ENCODE results near the gene IFNA14.
"Not testable (repeated sequence)": the region's sequence is repeated elsewhere in the genome, so short reads cannot be mapped to it uniquely, and the experiment has no call there.

Gene IFNA14

DNA sequence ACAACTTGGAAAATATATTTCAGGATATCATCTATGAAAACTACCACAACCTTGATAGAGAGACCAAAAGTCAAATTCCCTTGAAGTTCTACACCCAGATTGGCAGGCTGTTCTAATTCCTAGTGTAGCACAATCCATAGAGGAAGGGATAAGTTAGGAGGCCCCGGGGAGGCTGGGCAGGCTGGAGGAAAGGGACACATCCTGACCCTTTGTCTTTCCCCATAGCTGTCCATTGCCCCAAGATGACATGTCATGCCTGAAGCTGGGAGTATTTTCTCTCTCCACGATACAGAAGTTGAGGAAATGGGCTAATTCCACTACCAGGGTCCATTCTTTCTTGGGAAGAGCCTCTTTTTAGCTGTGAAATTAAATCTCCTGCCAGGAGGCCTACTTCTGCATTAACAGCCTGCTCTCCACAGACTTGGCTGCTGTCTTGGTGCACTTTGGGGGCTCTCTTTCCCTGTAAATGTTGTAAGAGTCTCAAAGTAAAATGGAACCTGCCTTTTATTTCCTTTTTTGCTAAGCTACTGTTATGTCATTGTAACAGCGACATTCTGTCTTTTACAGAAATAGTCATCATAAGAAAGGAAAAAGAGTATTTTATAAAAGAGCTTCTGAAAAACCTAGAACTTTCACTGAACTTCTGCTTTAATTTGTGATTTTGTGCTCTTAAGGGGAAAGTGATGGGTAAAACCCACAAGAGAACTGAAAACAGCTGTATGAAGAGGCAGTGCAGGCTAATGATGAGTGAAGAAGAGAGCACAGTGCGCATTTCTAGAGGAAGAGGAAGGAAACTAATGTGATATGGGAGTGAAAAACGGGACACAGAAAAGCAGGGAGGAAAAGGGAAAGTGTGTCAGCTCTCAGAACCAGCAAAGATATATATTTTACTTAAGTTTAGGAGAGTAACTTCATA lies 26.1 kb downstream of the IFNA14 start:
- H3K27ac ChIP-seq (ENCODE audit: extremely low read depth, low read depth, low read length); H3K9me3 ChIP-seq (ENCODE audit: control insufficient read depth, insufficient read depth, low read depth, low read length); H3K36me3 ChIP-seq (ENCODE audit: control insufficient read depth in 2 of 2, insufficient read depth in 1 of 2, low read length in 2 of 2); H3K4me1 ChIP-seq (ENCODE audit: control insufficient read depth, insufficient read depth, low read length); H3K4me3 ChIP-seq (ENCODE audit: low read depth, low read length): not testable (repeated sequence)
- POLR2A ChIA-PET, result interaction anchor here (1.1 kb wide), 1 partner anchor 18 kb away, joined by 3 read pairs; no protein-coding TSS in a partner anchor
- TF ChIP-seq PRDM1 (tag by site-specific recombination; IDR thresholded peaks at IDR 0.05), result 0 out of 2 replicates have a peak, but pooled peaks have one; percentile 31
- CTCF ChIA-PET, result interaction anchor here (0.6 to 2.7 kb wide), 16 partner anchors 10 to 582 kb away, joined by 3 to 17 read pairs (median 4); no protein-coding TSS in a partner anchor

DNA sequence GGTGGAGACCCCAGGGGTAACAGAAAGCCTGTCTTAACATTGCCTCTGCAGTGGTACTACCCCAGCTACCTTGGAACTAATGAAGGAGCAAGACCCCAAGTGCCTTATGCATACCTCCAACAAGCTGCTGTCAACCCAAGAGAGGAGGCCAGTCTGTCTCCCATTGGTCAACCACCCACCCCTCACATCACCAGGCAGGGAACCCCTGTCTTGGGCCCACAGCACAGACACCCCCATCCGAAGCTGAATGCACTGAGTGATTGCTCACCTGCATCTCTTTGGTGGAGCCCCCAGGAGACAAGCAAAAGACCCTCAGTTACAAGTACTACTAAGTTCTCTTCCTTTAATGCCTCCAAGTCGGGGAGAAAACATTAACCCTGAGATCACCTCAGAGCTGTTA lies 27.6 kb downstream of the IFNA14 start:
- H3K9me3 ChIP-seq (ENCODE audit: control insufficient read depth, insufficient read depth, low read depth, low read length); H3K27ac ChIP-seq (ENCODE audit: extremely low read depth, low read depth, low read length); H3K4me1 ChIP-seq (ENCODE audit: control insufficient read depth, insufficient read depth, low read length); H3K4me3 ChIP-seq (ENCODE audit: low read depth, low read length); H3K36me3 ChIP-seq (ENCODE audit: control insufficient read depth in 2 of 2, insufficient read depth in 1 of 2, low read length in 2 of 2); POLR2A ChIA-PET: not testable (repeated sequence)
- CTCF ChIA-PET, result interaction anchor here (0.9 to 2.0 kb wide), 4 partner anchors 9 to 243 kb away, joined by 3 to 8 read pairs (median 6); no protein-coding TSS in a partner anchor

DNA sequence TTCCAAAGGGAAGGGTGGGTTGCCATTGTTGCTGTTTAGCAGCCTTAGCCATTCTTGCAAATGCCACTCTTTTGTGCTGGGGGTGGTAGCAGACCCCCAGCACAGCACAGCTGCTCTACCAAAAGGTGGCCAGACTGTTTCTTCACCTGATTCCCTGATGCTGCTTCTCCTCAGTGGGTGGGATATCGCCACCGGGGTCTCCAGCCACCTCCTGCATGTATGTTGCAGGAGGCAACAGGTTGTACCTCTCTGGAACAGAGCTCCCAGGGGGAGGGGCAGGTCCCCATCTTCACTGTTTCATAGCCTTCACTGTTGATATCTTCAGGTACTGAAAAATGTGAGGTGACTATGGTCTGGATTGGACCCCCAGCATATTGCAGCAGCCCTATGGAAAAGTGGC lies 29.0 kb downstream of the IFNA14 start:
- POLR2A ChIA-PET; H3K27ac ChIP-seq (ENCODE audit: extremely low read depth, low read depth, low read length); H3K9me3 ChIP-seq (ENCODE audit: control insufficient read depth, insufficient read depth, low read depth, low read length); H3K4me3 ChIP-seq (ENCODE audit: low read depth, low read length); H3K36me3 ChIP-seq (ENCODE audit: control insufficient read depth in 2 of 2, insufficient read depth in 1 of 2, low read length in 2 of 2); H3K4me1 ChIP-seq (ENCODE audit: control insufficient read depth, insufficient read depth, low read length): not testable (repeated sequence)
- CTCF ChIA-PET, result interaction anchor here (0.9 to 2.0 kb wide), 2 partner anchors 16 kb away, joined by 4 to 8 read pairs; no protein-coding TSS in a partner anchor

DNA sequence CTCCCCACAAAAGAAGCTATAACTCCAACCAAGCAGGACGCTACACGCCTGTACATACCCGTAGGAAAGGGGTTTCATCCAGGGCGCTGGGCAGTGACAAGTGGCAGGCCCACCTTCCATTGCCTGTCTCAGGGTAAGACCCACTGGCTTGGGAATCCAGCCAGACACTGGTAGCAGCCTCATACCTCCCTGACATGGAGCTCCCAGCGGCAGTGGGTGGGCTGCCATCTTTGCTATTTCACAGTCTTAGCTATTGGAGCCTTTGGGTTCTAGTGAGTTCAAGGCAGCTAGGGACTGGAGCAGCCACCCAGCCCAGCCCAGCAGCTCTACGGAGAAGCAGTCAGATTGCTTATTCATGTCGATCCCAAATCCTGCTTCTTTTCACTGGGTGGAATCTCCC lies 29.5 kb downstream of the IFNA14 start:
- ChIA-PET POLR2A (no interaction called here), CTCF (interaction anchor here (0.9 kb wide), 1 partner anchor 15 kb away, joined by 4 read pairs; no protein-coding TSS in a partner anchor)
- no peaks in the 10 kb centered on the region for H3K4me1 ChIP-seq (ENCODE audit: control insufficient read depth, insufficient read depth, low read length)
- no peak overlapping the region for H3K4me3 ChIP-seq (ENCODE audit: low read depth, low read length)
- H3K27ac ChIP-seq (ENCODE audit: extremely low read depth, low read depth, low read length), result no peak overlapping the region
- no peaks in the 10 kb centered on the region for H3K9me3 ChIP-seq (ENCODE audit: control insufficient read depth, insufficient read depth, low read depth, low read length)
- H3K36me3 ChIP-seq (ENCODE audit: control insufficient read depth in 2 of 2, insufficient read depth in 1 of 2, low read length in 2 of 2), result no peaks in the 10 kb centered on the region
- TF ChIP-seq ZNF404 (tag by site-specific recombination; IDR thresholded peaks at IDR 0.05), result no peak
- TF ChIP-seq, protein P1, sequence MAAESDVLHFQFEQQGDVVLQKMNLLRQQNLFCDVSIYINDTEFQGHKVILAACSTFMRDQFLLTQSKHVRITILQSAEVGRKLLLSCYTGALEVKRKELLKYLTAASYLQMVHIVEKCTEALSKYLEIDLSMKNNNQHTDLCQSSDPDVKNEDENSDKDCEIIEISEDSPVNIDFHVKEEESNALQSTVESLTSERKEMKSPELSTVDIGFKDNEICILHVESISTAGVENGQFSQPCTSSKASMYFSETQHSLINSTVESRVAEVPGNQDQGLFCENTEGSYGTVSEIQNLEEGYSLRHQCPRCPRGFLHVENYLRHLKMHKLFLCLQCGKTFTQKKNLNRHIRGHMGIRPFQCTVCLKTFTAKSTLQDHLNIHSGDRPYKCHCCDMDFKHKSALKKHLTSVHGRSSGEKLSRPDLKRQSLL (tag by site-specific recombination; IDR thresholded peaks at IDR 0.05), result no peak
- TF ChIP-seq, protein P2, sequence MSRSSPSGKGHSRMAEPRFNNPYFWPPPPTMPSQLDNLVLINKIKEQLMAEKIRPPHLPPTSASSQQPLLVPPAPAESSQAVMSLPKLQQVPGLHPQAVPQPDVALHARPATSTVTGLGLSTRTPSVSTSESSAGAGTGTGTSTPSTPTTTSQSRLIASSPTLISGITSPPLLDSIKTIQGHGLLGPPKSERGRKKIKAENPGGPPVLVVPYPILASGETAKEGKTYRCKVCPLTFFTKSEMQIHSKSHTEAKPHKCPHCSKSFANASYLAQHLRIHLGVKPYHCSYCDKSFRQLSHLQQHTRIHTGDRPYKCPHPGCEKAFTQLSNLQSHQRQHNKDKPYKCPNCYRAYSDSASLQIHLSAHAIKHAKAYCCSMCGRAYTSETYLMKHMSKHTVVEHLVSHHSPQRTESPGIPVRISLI (tag by site-specific recombination; IDR thresholded peaks at IDR 0.05), result no peak
- no peak for TF ChIP-seq ZNF514 (tag by site-specific recombination; IDR thresholded peaks at IDR 0.05)
- no peak for TF ChIP-seq PRDM1 (tag by site-specific recombination; IDR thresholded peaks at IDR 0.05)
- TF ChIP-seq ZNF223 (tag by site-specific recombination; IDR thresholded peaks at IDR 0.05), result no peak
- TF ChIP-seq, protein P3, sequence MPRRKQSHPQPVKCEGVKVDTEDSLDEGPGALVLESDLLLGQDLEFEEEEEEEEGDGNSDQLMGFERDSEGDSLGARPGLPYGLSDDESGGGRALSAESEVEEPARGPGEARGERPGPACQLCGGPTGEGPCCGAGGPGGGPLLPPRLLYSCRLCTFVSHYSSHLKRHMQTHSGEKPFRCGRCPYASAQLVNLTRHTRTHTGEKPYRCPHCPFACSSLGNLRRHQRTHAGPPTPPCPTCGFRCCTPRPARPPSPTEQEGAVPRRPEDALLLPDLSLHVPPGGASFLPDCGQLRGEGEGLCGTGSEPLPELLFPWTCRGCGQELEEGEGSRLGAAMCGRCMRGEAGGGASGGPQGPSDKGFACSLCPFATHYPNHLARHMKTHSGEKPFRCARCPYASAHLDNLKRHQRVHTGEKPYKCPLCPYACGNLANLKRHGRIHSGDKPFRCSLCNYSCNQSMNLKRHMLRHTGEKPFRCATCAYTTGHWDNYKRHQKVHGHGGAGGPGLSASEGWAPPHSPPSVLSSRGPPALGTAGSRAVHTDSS (tag by site-specific recombination; IDR thresholded peaks at IDR 0.05), result no peak
- no peak for TF ChIP-seq ZNF768 (tag by site-specific recombination; IDR thresholded peaks at IDR 0.05)
- no peak for TF ChIP-seq KLF16 (tag by site-specific recombination; IDR thresholded peaks at IDR 0.05)
- TF ChIP-seq, protein P4, sequence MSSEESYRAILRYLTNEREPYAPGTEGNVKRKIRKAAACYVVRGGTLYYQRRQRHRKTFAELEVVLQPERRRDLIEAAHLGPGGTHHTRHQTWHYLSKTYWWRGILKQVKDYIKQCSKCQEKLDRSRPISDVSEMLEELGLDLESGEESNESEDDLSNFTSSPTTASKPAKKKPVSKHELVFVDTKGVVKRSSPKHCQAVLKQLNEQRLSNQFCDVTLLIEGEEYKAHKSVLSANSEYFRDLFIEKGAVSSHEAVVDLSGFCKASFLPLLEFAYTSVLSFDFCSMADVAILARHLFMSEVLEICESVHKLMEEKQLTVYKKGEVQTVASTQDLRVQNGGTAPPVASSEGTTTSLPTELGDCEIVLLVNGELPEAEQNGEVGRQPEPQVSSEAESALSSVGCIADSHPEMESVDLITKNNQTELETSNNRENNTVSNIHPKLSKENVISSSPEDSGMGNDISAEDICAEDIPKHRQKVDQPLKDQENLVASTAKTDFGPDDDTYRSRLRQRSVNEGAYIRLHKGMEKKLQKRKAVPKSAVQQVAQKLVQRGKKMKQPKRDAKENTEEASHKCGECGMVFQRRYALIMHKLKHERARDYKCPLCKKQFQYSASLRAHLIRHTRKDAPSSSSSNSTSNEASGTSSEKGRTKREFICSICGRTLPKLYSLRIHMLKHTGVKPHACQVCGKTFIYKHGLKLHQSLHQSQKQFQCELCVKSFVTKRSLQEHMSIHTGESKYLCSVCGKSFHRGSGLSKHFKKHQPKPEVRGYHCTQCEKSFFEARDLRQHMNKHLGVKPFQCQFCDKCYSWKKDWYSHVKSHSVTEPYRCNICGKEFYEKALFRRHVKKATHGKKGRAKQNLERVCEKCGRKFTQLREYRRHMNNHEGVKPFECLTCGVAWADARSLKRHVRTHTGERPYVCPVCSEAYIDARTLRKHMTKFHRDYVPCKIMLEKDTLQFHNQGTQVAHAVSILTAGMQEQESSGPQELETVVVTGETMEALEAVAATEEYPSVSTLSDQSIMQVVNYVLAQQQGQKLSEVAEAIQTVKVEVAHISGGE (tag by site-specific recombination; conservative IDR thresholded peaks at IDR 0.05; ENCODE audit: low read depth), result no peak
- no peak for TF ChIP-seq ZNF776 (tag by site-specific recombination; IDR thresholded peaks at IDR 0.05; ENCODE audit: borderline replicate concordance)
- TF ChIP-seq ZNF596 (tag by site-specific recombination; IDR thresholded peaks at IDR 0.05), result no peak
- TF ChIP-seq, protein P5, sequence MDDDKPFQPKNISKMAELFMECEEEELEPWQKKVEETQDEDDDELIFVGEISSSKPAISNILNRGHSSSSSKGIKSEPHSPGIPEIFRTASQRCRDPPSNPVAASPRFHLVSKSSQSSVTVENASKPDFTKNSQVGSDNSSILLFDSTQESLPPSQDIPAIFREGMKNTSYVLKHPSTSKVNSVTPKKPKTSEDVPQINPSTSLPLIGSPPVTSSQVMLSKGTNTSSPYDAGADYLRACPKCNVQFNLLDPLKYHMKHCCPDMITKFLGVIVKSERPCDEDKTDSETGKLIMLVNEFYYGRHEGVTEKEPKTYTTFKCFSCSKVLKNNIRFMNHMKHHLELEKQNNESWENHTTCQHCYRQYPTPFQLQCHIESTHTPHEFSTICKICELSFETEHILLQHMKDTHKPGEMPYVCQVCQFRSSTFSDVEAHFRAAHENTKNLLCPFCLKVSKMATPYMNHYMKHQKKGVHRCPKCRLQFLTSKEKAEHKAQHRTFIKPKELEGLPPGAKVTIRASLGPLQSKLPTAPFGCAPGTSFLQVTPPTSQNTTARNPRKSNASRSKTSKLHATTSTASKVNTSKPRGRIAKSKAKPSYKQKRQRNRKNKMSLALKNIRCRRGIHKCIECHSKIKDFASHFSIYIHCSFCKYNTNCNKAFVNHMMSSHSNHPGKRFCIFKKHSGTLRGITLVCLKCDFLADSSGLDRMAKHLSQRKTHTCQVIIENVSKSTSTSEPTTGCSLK (tag by site-specific recombination; IDR thresholded peaks at IDR 0.05), result no peak
- TF ChIP-seq ZNF837 (tag by site-specific recombination; IDR thresholded peaks at IDR 0.05), result no peak
- no peak for TF ChIP-seq ZNF366 (tag by site-specific recombination; conservative IDR thresholded peaks at IDR 0.05)
- TF ChIP-seq ZNF394 (tag by site-specific recombination; IDR thresholded peaks at IDR 0.05; ENCODE audit: borderline replicate concordance), result no peak

All from HEK293 (cell line).